HG02970 (cell line): Measurements from ENCODE around the gene ARID1B.

Source experiments
- ATAC-seq: cut with Tn5 transposase; IDR thresholded peaks from one replicate; pipeline ENCODE4 v1.9.1; 2021; ENCODE audit warnings: mild to moderate bottlenecking, moderate library complexity, moderate number of reproducible peaks; ENCODE audit not compliant: unreplicated experiment, low FRiP score

ARID1B gene

GRCh38 chr6:156821707-156822106, 44.5 kb downstream of the ARID1B start:
- ATAC-seq, result no peak

- no peak for ATAC-seq
These were observed 45.6 kb downstream of the ARID1B start for GRCh38 chr6:156822747-156823206.

DNA sequence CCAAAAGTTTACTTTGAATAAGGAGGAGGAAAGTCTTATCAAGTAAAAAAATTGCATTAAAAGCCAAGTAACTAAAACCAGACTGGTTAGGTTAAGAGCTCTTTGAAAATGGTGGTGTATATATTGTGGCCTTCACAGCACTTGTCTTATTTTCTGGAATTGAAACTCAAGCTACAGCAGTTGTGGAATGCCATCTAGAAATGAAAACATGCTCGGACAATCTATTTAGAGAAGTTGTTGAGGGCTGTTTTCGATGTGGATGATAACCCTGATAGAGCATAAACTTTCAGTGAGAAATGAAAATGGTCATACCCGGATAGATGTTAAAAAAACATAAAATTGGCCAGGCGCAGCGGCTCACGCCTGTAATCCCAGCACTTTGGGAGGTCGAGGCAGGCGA, 47.0 kb downstream of the ARID1B start:
- ATAC-seq, result no peak

GRCh38 chr6:156825475-156825874, 48.3 kb downstream of the ARID1B start:
- no peak for ATAC-seq

DNA sequence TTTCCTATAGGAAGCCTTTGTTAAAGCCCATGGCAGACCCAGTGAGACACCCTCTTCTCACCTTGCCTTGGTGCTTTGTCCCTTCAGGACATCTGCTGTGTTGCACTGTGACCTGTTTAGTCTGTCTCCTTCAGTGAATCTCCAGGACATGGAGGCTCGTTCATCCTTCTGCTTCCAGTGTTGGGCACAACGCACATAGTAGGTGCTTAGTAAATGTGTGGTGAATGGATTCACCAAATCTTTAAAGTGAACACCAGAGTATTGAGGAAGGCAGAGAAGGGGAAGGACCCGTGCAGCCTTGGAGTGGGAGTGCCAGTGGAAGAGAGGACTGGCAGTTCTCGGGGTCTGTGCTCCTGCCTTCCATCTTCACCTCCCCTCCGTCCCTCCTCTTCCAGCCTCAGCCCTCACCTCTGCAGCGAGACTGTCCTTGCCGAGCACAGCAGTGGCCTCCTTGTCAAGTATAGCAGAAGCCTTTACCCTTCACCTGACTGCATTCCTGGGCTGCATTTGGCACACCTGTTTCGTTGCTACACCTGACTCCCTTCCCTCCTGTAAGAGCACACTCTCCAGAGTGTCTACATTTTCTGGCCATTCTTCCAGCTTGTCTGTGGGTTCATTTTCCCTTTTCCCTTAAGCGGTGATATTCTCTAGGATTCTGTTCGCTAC, 49.2 kb downstream of the ARID1B start:
- ATAC-seq, result no peak

DNA sequence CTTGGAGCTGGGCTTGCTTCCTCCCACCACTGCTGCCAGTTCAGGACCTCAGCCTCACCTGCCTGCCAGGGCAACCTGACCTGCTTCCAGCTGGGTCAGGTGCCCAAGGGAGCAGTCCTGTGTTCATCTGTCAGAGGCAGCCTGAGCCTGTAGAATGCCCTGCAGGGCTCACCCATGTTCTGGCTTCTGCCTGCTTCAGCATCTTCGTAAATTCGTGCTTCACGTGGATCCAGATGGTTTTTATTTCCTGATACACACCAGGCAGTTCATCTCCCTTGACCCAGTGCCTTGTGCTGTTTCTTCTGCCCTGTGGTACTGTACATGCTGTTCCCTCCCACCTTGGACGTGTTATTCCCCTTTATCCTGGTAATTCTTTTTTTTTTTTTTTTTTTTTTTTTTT, 50.2 kb downstream of the ARID1B start:
- ATAC-seq, result no peak

- no peak for ATAC-seq
These were observed 51.1 kb downstream of the ARID1B start for GRCh38 chr6:156828280-156828703.

- ATAC-seq, result no peak
These were observed 52.9 kb downstream of the ARID1B start for GRCh38 chr6:156830126-156830525.

- no peak for ATAC-seq
These were observed 55.1 kb downstream of the ARID1B start for GRCh38 chr6:156832231-156832647.

GRCh38 chr6:156832669-156833068, 55.5 kb downstream of the ARID1B start:
- no peak for ATAC-seq

DNA sequence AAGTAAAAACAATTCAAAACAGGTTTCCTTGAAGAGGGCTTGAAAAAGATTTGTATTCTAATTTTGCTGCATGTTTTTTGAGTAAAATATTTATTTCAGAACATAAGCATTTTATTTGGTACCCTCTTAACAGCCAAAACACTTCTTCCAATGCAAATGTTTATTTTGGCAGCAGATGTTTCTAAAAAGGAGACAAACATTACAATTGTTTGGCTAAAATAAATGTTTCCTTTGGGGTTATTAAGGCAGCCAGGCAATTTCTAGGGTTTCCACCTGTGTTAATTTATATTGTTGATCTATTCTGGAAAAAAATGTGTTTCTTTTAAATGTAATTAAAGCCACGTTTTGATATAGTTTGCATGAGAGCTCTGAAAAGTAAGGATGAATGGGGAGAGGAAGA, 56.6 kb downstream of the ARID1B start:
- no peak for ATAC-seq

GRCh38 chr6:156839129-156839528, 62.0 kb downstream of the ARID1B start:
- no peak for ATAC-seq

GRCh38 chr6:156839591-156840001, 62.4 kb downstream of the ARID1B start:
- ATAC-seq, result no peak

GRCh38 chr6:156840136-156840535, 63.0 kb downstream of the ARID1B start:
- no peak for ATAC-seq

DNA sequence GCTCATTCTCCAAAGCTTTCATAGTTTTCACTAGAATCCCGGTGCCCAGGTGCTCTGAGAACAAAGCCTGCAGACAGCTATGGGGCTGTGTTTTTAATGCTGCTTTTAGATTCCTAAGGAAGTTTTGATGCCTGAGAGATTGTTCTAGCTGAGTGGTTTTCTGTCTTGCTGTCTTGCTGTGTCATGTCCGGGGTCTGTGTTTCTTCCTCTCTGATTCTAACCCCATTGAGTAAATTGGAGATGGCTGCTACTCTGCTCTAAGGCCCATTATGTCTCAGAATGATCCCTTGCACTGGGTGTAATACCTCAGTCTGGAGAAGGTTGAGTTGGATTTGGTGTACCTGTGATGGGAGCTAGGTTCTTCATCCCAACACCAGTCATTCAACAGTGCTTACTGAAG, 63.4 kb downstream of the ARID1B start:
- ATAC-seq, result no peak

DNA sequence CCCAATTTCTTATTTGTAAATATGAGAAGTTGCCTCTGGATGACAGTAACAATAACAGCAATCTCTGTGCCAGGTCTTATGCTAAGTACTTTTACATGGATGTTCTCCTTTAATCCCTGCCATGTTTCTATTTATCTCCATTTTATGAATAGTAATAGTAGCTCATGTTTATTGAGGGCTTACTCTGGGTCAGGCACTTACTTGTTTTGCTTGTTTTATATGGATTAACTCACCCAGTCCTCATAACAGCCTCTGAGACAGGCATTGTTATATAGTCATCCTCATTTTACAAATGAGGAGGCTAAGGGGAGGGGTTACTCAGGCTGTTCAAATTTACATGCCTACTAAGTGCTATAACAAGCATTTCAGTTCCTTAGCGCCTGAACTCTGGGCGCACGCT, 64.3 kb downstream of the ARID1B start:
- no peak for ATAC-seq

GRCh38 chr6:156842598-156843250, 65.5 kb downstream of the ARID1B start:
- ATAC-seq, result no peak

DNA sequence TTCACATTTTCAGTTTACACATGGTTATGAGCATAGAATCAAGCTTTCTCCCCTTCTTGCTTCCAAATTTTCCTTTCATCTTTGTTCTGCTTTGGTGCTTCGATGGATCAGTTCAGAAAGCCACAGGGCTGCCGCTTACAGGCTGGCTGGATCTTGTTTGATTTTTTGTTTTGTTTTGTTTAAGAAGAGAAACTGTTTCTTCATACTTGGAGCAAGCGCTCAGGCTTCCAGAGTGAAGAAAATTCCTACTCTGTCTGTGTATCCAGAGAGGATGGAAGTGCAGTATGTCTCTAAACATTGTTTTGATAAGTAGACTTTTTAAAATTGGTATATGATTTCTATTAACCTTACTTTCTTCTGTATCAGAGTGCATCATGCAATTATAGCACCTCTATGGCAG, 66.9 kb downstream of the ARID1B start:
- no peak for ATAC-seq

DNA sequence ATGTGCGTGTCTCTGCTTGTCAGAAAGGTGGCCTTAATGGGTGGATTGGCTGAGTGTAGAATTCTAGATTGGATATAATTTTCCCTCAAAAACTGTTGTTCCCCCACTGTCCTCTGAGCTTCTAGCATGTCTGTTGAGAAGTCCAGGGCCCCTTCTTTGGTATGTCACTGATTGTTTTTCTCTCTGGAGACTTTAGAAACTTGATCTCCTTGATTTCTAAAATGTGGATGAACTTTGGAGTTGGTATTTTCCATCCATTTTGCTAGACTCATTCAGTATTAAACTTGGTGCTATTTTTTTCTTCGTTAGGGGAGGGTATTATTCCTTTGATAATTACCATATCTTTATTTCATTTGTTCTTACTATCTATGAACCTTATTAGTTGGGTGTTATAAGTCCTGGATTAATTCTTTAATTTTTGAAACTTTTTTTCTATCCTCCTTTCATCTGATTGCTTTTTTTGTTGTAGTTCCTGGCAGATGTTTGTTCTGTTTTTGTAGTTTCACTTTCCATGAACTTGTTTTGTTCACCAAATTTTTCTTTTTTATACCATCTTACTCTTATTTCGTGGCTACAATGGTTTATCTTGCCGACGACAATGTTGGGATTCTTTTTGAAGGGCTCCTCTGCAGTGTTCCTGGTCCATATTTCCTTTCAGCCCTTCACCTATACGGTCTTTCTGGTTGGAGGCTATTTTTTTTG, 68.4 kb downstream of the ARID1B start:
- no peak for ATAC-seq

GRCh38 chr6:156846845-156847599, 69.8 kb downstream of the ARID1B start:
- ATAC-seq, result no peak

GRCh38 chr6:156848123-156848522, 70.9 kb downstream of the ARID1B start:
- no peak for ATAC-seq
